ENCODE data around the gene PITPNB. TPM values are rescaled to one million over a fixed set of nuclear protein-coding genes. Genes with fewer than 3 reads are reported as not detected.

PITPNB gene
- total RNA-seq, 1 experiment from 2014 or later = 82.6 TPM

- DNase-seq (ENCODE audit: low read depth, low spot score) (no peak), ATAC-seq (no peak)
- intact Hi-C loops (cut with micrococcal nuclease) = no loop called here
- Histone ChIP-seq H3K27ac (ENCODE audit: low read depth, low read length) (no peak overlapping the region), H3K9me2 (ENCODE audit: insufficient read depth) (no peaks in the 10 kb centered on the region), H3K27me3 (ENCODE audit: insufficient read depth, low read length) (no peaks in the 10 kb centered on the region), H4K20me1 (ENCODE audit: insufficient read depth) (peaks cover 7% of the 10 kb centered on the region; the same call in 1 of the 2 replicates), H3K4me2 (ENCODE audit: low read length) (no peak overlapping the region), H3K4me3 (replicated peaks in 1 of 2; ENCODE audit: low read depth in 1 of 2, low read length in 2 of 2) (no peak overlapping the region), H2AFZ (ENCODE audit: low read depth, low read length, poor library complexity, severe bottlenecking) (no peak overlapping the region), H3K9ac (ENCODE audit: low read length) (no peak overlapping the region), H3K36me3 (ENCODE audit: control insufficient read depth in 1 of 2, insufficient read depth in 2 of 2, low read length in 2 of 2) (peaks cover 41 to 49% of the 10 kb centered on the region in 2 experiments), H3K9me3 (ENCODE audit: control insufficient read depth in 1 of 2, insufficient read depth in 1 of 2, low read depth in 1 of 2, low read length in 2 of 2) (no peaks in the 10 kb centered on the region), H3K79me2 (ENCODE audit: insufficient read depth, low read length) (peaks cover 43% of the 10 kb centered on the region), H3K4me1 (ENCODE audit: control insufficient read depth in 1 of 2, insufficient read depth in 2 of 2, low read length in 2 of 2) (no peaks in the 10 kb centered on the region)
- RAD21 ChIA-PET (ENCODE audit: low non-redundant PET in 1 of 2, low total read pairs in 2 of 2, uncharacterized antibody in 2 of 2, unreplicated experiment in 2 of 2) = no interaction called here
- no TSS peak for BruUV-seq (replicated peaks)
- POLR2A ChIA-PET = no interaction called here
- CTCF ChIA-PET = no interaction called here
- TF ChIP-seq FOSL1 (IDR thresholded peaks at IDR 0.05; ENCODE audit: low read depth) (no peak), POLR2A (IDR thresholded peaks at IDR 0.05; ENCODE audit: borderline replicate concordance, extremely low read depth, insufficient read depth, insufficient read length) (no peak), CTCF (IDR thresholded peaks at IDR 0.05 in 2 of 3, conservative IDR thresholded peaks at IDR 0.05 in 1 of 3; ENCODE audit: borderline replicate concordance in 1 of 3, insufficient read depth in 1 of 3, low read depth in 2 of 3, low read length in 2 of 3) (no peak), RAD21 (IDR thresholded peaks at IDR 0.05; ENCODE audit: low read depth) (no peak), TCF7L2 (IDR thresholded peaks at IDR 0.05; ENCODE audit: borderline replicate concordance, extremely low read depth, insufficient read depth, insufficient read length) (no peak), REST (IDR thresholded peaks at IDR 0.05; ENCODE audit: low read depth) (no peak), EGR1 (IDR thresholded peaks at IDR 0.05; ENCODE audit: low read depth) (no peak), JUND (IDR thresholded peaks at IDR 0.05) (no peak), CEBPB (IDR thresholded peaks at IDR 0.05; ENCODE audit: low read depth) (no peak), POLR2AphosphoS5 (IDR thresholded peaks at IDR 0.05; ENCODE audit: low read depth, low read length) (no peak), ZNF274 (IDR thresholded peaks at IDR 0.05; ENCODE audit: low read depth, low read length) (no peak)
- TF ChIP-seq, protein P1, sequence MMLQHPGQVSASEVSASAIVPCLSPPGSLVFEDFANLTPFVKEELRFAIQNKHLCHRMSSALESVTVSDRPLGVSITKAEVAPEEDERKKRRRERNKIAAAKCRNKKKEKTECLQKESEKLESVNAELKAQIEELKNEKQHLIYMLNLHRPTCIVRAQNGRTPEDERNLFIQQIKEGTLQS (IDR thresholded peaks at IDR 0.05) = no peak
Measured at GRCh38 chr22:27858626-27859025, 60.4 kb downstream of the PITPNB start.

Data from HCT116 (cell line).